GM12878 (cell line): ENCODE measurements around the gene TMEM132C. TPM values are rescaled to one million over a fixed set of nuclear protein-coding genes. Genes with fewer than 3 reads are reported as not detected.

Source experiments
- ATAC-seq: fragments of 200-7000 bp; cut with Tn5 transposase; 3 replicates; pipeline ENCODE4 v1.9.1; 2020; ENCODE audit warnings: mild to moderate bottlenecking, moderate library complexity
- BruUV-seq: library from RNA; stranded (reverse); fragments of 400-500 nt; replicated peaks from 2 replicates; lab custom pipeline; 2021; lab: Mats Ljungman, UMichigan
- CTCF ChIA-PET: fragments of 300-600 bp; sonication (Branson Sonifier 250); formaldehyde crosslinking; extraction: SDS; loops from one replicate; lab custom pipeline; 2021; ENCODE audit warnings: inconsistent platforms; lab: Yijun Ruan, JAX
- POLR2A ChIA-PET: fragments of 350-600 bp; formaldehyde crosslinking; extraction: SDS; loops from one replicate; lab custom pipeline; 2021; ENCODE audit warnings: inconsistent platforms; lab: Charles Lee
- RAD21 ChIA-PET: fragments of 300-600 bp; sonication (Branson Sonifier 250); formaldehyde crosslinking; loops from one replicate; lab custom pipeline; 2023; ENCODE audit warnings: antibody characterized with exemption; ENCODE audit not compliant: unreplicated experiment; lab: Charles Lee
- SMC1A ChIA-PET: fragments of 300-600 bp; sonication (Branson Sonifier 250); formaldehyde crosslinking; loops from one replicate; lab custom pipeline; 2023; ENCODE audit not compliant: unreplicated experiment, uncharacterized antibody; lab: Charles Lee
- DNase-seq: peaks from one replicate; pipeline ENCODE4 v3.0.0-alpha.2; 2011; ENCODE audit warnings: low read depth, low spot score
- FAIRE-seq: peaks from 3 replicates; lab custom pipeline; 2011; peaks lifted over from hg19 to GRCh38; lab: Jason Lieb, UNC
- H2AFZ ChIP-seq: 2 replicates; pipeline ENCODE4 v1.6.0; 2011; ENCODE audit warnings: low read depth, low read length, control low read depth; ENCODE audit not compliant: control insufficient read depth
- H3K27ac ChIP-seq: 2 replicates; pipeline ENCODE4 v1.5.1; 2011; ENCODE audit warnings: control low read depth; ENCODE audit not compliant: control insufficient read depth, insufficient read depth
- H3K27me3 ChIP-seq, 2 experiments: replicated peaks in 1 of 2; 2 replicates each; pipeline versions ENCODE4 v1.6.0 to v1.6.1; 2011; ENCODE audit warnings: low read length in 1 of 2; ENCODE audit not compliant: control insufficient read depth in 2 of 2, insufficient read depth in 2 of 2
- H3K36me3 ChIP-seq, 2 experiments: 2 replicates each; pipeline ENCODE4 v1.5.1; 2011; ENCODE audit warnings: low read length in 1 of 2; ENCODE audit not compliant: control insufficient read depth in 2 of 2, insufficient read depth in 2 of 2
- H3K4me1 ChIP-seq: 2 replicates; pipeline ENCODE4 v1.6.1; 2011; ENCODE audit warnings: mild to moderate bottlenecking, low read length, moderate library complexity, mixed read lengths; ENCODE audit not compliant: control insufficient read depth, insufficient read depth
- H3K4me2 ChIP-seq: 2 replicates; pipeline ENCODE4 v1.6.0; 2011; ENCODE audit warnings: control low read depth; ENCODE audit not compliant: control insufficient read depth, insufficient read depth
- H3K4me3 ChIP-seq: fragments of 200-600 bp; sonication (generic); 2 replicates; pipeline ENCODE4 v1.5.1; 2016
- H3K79me2 ChIP-seq: 2 replicates; pipeline ENCODE4 v1.6.0; 2011; ENCODE audit warnings: low read length; ENCODE audit not compliant: control insufficient read depth, insufficient read depth
- H3K9ac ChIP-seq: 2 replicates; pipeline ENCODE4 v1.8.0; 2011; ENCODE audit warnings: low read length, control low read depth, mixed read lengths; ENCODE audit not compliant: control insufficient read depth, insufficient read depth
- H3K9me3 ChIP-seq: replicated peaks from 3 replicates; pipeline ENCODE4 v1.5.1; 2011; ENCODE audit warnings: mild to moderate bottlenecking, low read length; ENCODE audit not compliant: control insufficient read depth, insufficient read depth
- H4K20me1 ChIP-seq: 2 replicates; pipeline ENCODE4 v1.6.0; 2011; ENCODE audit not compliant: control insufficient read depth, insufficient read depth
- CBFB ChIP-seq: IDR thresholded peaks from 2 replicates; pipeline ENCODE4 v1.6.1; 2016; ENCODE audit warnings: antibody characterized with exemption, low read depth
- CBX3 ChIP-seq: fragments of 200-600 bp; sonication (generic); IDR thresholded peaks from 2 replicates; pipeline ENCODE4 v1.6.1; 2016; ENCODE audit warnings: low read depth, borderline replicate concordance
- CHD1 ChIP-seq: IDR thresholded peaks from 2 replicates; pipeline ENCODE4 v1.6.1; 2012; ENCODE audit warnings: low read depth, low read length, improper control_type of control experiment
- DPF2 ChIP-seq: fragments of 450-650 bp; IDR thresholded peaks from 2 replicates; pipeline ENCODE4 v1.6.1; 2017; ENCODE audit warnings: mild to moderate bottlenecking
- EED ChIP-seq: sonication (generic); IDR thresholded peaks from 2 replicates; pipeline ENCODE4 v1.6.1; 2016; ENCODE audit warnings: antibody characterized with exemption, low read depth
- EP300 ChIP-seq, 2 experiments: fragments of 150-350 bp in 1 of 2; IDR thresholded peaks; 2 replicates each; pipeline ENCODE4 v1.6.1; 2011 to 2012; ENCODE audit warnings: low read depth in 2 of 2, low read length in 2 of 2, borderline replicate concordance in 1 of 2, improper control_type of control experiment in 1 of 2, inconsistent platforms in 1 of 2; ENCODE audit not compliant: control insufficient read depth in 1 of 2
- FOXM1 ChIP-seq: IDR thresholded peaks from 2 replicates; pipeline ENCODE4 v1.6.1; 2012; ENCODE audit warnings: low read depth, mild to moderate bottlenecking, inconsistent platforms, low read length, moderate library complexity
- HDAC2 ChIP-seq: fragments of 200-600 bp; sonication (generic); IDR thresholded peaks from 2 replicates; pipeline ENCODE4 v1.6.1; 2017
- LARP7 ChIP-seq: fragments of 450-650 bp; IDR thresholded peaks from 2 replicates; pipeline ENCODE4 v1.6.1; 2017; ENCODE audit warnings: mild to moderate bottlenecking
- MXI1 ChIP-seq: fragments of 150-350 bp; IDR thresholded peaks from 2 replicates; pipeline ENCODE4 v1.6.1; 2011; ENCODE audit warnings: low read depth, mild to moderate bottlenecking, inconsistent platforms, low read length, improper control_type of control experiment
- MYC ChIP-seq: IDR thresholded peaks from 2 replicates; pipeline ENCODE4 v1.6.1; 2011; ENCODE audit warnings: mild to moderate bottlenecking, low read length, moderate library complexity, inconsistent platforms; ENCODE audit not compliant: insufficient read depth, insufficient replicate concordance, insufficient read length, severe bottlenecking
- NFIC ChIP-seq: IDR thresholded peaks from 2 replicates; pipeline ENCODE4 v1.6.1; 2012; ENCODE audit warnings: low read depth, mild to moderate bottlenecking, inconsistent platforms, low read length, moderate library complexity
- RBBP5 ChIP-seq: fragments of 200-600 bp; sonication (generic); conservative IDR thresholded peaks from 2 replicates; pipeline ENCODE4 v1.6.1; 2016
- SREBF2 ChIP-seq: IDR thresholded peaks from 2 replicates; pipeline ENCODE4 v1.6.1; 2012; ENCODE audit warnings: mild to moderate bottlenecking, low read length
- TCF7 ChIP-seq: IDR thresholded peaks from 2 replicates; pipeline ENCODE4 v1.6.1; 2014; ENCODE audit warnings: antibody characterized with exemption, borderline replicate concordance
- ZSCAN29 ChIP-seq: fragments of 450-650 bp; IDR thresholded peaks from 2 replicates; pipeline ENCODE4 v1.6.1; 2017; ENCODE audit warnings: mild to moderate bottlenecking, moderate library complexity
- WGBS: methylation state at CpG from one replicate; pipeline ENCODE4 v1.1.6; 2016; ENCODE audit warnings: low lambda C conversion rate; ENCODE audit not compliant: insufficient replicate concordance, insufficient coverage; ENCODE audit errors: missing lambda C conversion rate; 5-methylcytosine and 5-hydroxymethylcytosine counted together
- in situ Hi-C: fragments of 300-500 bp; cut with MboI; formaldehyde crosslinking; loops from 9 replicates; pipeline ENCODE4 v1.14.3; 2018; ENCODE audit warnings: mixed read lengths
- intact Hi-C: fragments of 100-400 bp; cut with micrococcal nuclease; formaldehyde crosslinking; loops from one replicate; pipeline ENCODE4 v1.14.2; 2022; ENCODE audit not compliant: unreplicated experiment
- polyA plus RNA-seq, 11 experiments: library from polyadenylated mRNA; depleted of rRNA in 4 of 11; unstranded in 6 of 11; stranded (reverse) in 5 of 11; fragments of >200 nt; fragmentation: Nextera tagmentation in 4 of 11; fragmentation: Illumina TruSeq in 1 of 11; extraction: Ambion mirVana in 4 of 11; extraction: Trizol in 1 of 11; gene quantifications; 1 replicate in 1 of 11; 2 replicates in 10 of 11; pipeline versions ENCODE4 v1.2.1 to v1.2.3, GENCODE V29; 2011 to 2016; ENCODE audit warnings: inconsistent platforms in 2 of 11, missing spikeins in 2 of 11, low read depth in 1 of 11
- total RNA-seq, 4 experiments: library from RNA; depleted of rRNA in 3 of 4; stranded (reverse); fragments of >200 nt in 3 of 4; fragmentation: Illumina TruSeq in 1 of 4; extraction: Trizol in 1 of 4; gene quantifications; 2 replicates each; pipeline versions ENCODE4 v1.2.1 to v1.2.3, GENCODE V29; 2013 to 2021
- TF ChIP-seq, protein P1 (sequence below): fragments of 450-650 bp; IDR thresholded peaks from 2 replicates; pipeline ENCODE4 v1.6.1; 2018; ENCODE audit warnings: mild to moderate bottlenecking, low read depth, moderate library complexity; ENCODE audit not compliant: partially characterized antibody
- TF ChIP-seq, protein P2 (sequence below): fragments of 450-650 bp; formaldehyde crosslinking; IDR thresholded peaks from 2 replicates; pipeline ENCODE4 v1.5.0; 2022; ENCODE audit warnings: mild to moderate bottlenecking, missing genetic modification characterization

TMEM132C gene
- total and polyA plus RNA-seq, 10 of the 15 experiments (the other 5 are each of a cell fraction or from before 2014, with no cell fraction given) = not detected

DNA sequence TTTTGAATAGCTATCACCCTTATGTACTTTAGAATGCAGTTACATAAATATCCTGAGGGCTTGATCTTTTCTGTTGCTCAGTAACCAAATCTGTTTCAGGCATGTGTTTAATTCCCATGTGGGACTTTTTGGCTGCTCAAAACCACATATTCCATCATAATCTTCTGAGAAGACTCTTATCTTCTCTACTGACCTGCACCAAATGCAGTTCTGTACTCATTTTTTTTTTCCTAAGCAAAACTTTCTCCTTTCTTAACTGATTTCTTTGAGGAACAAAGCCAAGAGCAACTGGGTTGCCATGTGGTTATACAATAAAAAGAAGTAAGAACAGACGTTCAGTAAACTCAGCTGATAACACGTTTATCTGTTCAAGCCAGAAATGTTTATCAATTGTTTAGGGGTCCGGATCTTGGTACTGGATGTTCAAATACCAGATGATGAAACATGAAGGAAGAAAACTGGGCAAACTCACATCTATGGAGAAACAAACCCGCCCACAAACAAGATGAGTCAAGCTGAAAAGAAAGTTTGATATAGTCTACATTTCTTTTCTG is 50.1 kb downstream of the TMEM132C start:
- BruUV-seq = no TSS peak

DNA sequence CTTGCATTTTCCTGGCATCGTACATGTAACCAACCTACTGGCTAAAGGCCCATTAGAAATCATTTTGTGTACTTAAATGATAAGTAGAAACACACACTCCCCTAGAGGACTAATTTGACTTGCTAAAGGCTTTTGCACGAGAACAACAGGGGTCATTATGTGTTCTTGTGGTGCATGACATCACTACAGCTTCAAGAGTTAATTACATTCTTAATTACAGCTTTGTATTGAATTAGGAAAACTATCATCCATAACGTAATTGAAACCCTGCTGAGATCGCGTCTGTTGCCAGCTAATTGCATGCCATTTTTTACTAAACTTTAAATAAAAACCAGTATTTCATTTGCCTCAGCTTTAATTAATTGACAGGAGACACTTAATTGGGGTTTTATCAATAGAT is 51.4 kb downstream of the TMEM132C start:
- 23% methylated on average over 5 of the region's 5 CpGs for WGBS
- no peak overlapping the region for H3K4me3 ChIP-seq
- ChIA-PET SMC1A (no interaction called here), CTCF (no interaction called here), POLR2A (no interaction called here), RAD21 (no interaction called here)
- no peaks in the 10 kb centered on the region for H3K27me3 ChIP-seq
- H3K36me3 ChIP-seq = no peaks in the 10 kb centered on the region
- no peak overlapping the region for H3K4me2 ChIP-seq
- no peak overlapping the region for H3K9ac ChIP-seq
- no peak overlapping the region for H2AFZ ChIP-seq
- DNase-seq = no peak
- FAIRE-seq = no peak
- intact Hi-C loops (no loop called here), in situ Hi-C loops (no loop called here)
- BruUV-seq = no TSS peak
- no peaks in the 10 kb centered on the region for H3K79me2 ChIP-seq
- no peak overlapping the region for H3K27ac ChIP-seq
- ATAC-seq = no peak
- no peaks in the 10 kb centered on the region for H3K9me3 ChIP-seq
- H3K4me1 ChIP-seq = no peaks in the 10 kb centered on the region
- H4K20me1 ChIP-seq = no peaks in the 10 kb centered on the region
- TF ChIP-seq ZSCAN29 = no peak
- no peak for TF ChIP-seq NFIC
- no peak for TF ChIP-seq SREBF2
- TF ChIP-seq EP300 (IDR thresholded peaks at IDR 0.05; ENCODE audit: borderline replicate concordance in 1 of 2, control insufficient read depth in 1 of 2, low read depth in 2 of 2, low read length in 2 of 2) = no peak
- TF ChIP-seq, protein P1, sequence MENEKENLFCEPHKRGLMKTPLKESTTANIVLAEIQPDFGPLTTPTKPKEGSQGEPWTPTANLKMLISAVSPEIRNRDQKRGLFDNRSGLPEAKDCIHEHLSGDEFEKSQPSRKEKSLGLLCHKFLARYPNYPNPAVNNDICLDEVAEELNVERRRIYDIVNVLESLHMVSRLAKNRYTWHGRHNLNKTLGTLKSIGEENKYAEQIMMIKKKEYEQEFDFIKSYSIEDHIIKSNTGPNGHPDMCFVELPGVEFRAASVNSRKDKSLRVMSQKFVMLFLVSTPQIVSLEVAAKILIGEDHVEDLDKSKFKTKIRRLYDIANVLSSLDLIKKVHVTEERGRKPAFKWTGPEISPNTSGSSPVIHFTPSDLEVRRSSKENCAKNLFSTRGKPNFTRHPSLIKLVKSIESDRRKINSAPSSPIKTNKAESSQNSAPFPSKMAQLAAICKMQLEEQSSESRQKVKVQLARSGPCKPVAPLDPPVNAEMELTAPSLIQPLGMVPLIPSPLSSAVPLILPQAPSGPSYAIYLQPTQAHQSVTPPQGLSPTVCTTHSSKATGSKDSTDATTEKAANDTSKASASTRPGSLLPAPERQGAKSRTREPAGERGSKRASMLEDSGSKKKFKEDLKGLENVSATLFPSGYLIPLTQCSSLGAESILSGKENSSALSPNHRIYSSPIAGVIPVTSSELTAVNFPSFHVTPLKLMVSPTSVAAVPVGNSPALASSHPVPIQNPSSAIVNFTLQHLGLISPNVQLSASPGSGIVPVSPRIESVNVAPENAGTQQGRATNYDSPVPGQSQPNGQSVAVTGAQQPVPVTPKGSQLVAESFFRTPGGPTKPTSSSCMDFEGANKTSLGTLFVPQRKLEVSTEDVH = no peak
- TF ChIP-seq DPF2 = no peak
- TF ChIP-seq, protein P2, sequence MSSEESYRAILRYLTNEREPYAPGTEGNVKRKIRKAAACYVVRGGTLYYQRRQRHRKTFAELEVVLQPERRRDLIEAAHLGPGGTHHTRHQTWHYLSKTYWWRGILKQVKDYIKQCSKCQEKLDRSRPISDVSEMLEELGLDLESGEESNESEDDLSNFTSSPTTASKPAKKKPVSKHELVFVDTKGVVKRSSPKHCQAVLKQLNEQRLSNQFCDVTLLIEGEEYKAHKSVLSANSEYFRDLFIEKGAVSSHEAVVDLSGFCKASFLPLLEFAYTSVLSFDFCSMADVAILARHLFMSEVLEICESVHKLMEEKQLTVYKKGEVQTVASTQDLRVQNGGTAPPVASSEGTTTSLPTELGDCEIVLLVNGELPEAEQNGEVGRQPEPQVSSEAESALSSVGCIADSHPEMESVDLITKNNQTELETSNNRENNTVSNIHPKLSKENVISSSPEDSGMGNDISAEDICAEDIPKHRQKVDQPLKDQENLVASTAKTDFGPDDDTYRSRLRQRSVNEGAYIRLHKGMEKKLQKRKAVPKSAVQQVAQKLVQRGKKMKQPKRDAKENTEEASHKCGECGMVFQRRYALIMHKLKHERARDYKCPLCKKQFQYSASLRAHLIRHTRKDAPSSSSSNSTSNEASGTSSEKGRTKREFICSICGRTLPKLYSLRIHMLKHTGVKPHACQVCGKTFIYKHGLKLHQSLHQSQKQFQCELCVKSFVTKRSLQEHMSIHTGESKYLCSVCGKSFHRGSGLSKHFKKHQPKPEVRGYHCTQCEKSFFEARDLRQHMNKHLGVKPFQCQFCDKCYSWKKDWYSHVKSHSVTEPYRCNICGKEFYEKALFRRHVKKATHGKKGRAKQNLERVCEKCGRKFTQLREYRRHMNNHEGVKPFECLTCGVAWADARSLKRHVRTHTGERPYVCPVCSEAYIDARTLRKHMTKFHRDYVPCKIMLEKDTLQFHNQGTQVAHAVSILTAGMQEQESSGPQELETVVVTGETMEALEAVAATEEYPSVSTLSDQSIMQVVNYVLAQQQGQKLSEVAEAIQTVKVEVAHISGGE (CRISPR knock-in tag) = no peak

More for the DNA sequence above, 50.1 kb downstream of the TMEM132C start:
- H3K4me2 ChIP-seq = no peak overlapping the region
- no peaks in the 10 kb centered on the region for H3K9me3 ChIP-seq
- H3K79me2 ChIP-seq = no peaks in the 10 kb centered on the region
- H3K36me3 ChIP-seq = no peaks in the 10 kb centered on the region
- ChIA-PET CTCF (no interaction called here), RAD21 (no interaction called here), SMC1A (no interaction called here), POLR2A (no interaction called here)
- no peaks in the 10 kb centered on the region for H3K4me1 ChIP-seq
- FAIRE-seq (no peak), DNase-seq (no peak), ATAC-seq (no peak)
- no peak overlapping the region for H2AFZ ChIP-seq
- H3K27me3 ChIP-seq = no peaks in the 10 kb centered on the region
- 0% methylated on average over 4 of the region's 4 CpGs for WGBS
- H4K20me1 ChIP-seq = no peaks in the 10 kb centered on the region
- H3K4me3 ChIP-seq = no peak overlapping the region
- in situ Hi-C loops = no loop called here
- H3K9ac ChIP-seq = no peak overlapping the region
- no peak overlapping the region for H3K27ac ChIP-seq
- intact Hi-C loops = no loop called here
- no peak for TF ChIP-seq MXI1
- TF ChIP-seq LARP7 = no peak
- no peak for TF ChIP-seq RBBP5
- TF ChIP-seq MYC = no peak
- no peak for TF ChIP-seq HDAC2
- TF ChIP-seq TCF7 = no peak
- no peak for TF ChIP-seq EED
- TF ChIP-seq CBX3 = no peak
- no peak for TF ChIP-seq FOXM1
- no peak for TF ChIP-seq CHD1
- no peak for TF ChIP-seq CBFB
